Progenitor cell of endocrine pancreas (in vitro differentiated cells): ENCODE measurements around the gene TMEM63C. TPM values are rescaled to one million over a fixed set of nuclear protein-coding genes. Genes with fewer than 3 reads are reported as not detected.

Source experiments
- DNase-seq: peaks from one replicate; pipeline ENCODE4 v3.0.0; 2021; ENCODE audit warnings: low spot score; ENCODE audit not compliant: unreplicated experiment
- H3K27ac Mint-ChIP-seq: 2 replicates; pipeline ENCODE4 v1.8.0; 2021; ENCODE audit warnings: mild to moderate bottlenecking, moderate library complexity, mixed read lengths
- H3K27me3 Mint-ChIP-seq: 2 replicates; pipeline ENCODE4 v1.8.0; 2021; ENCODE audit warnings: mixed read lengths
- H3K36me3 Mint-ChIP-seq: 2 replicates; pipeline ENCODE4 v1.8.0; 2022; ENCODE audit warnings: mixed read lengths; ENCODE audit not compliant: insufficient read depth
- H3K4me1 Mint-ChIP-seq: 2 replicates; pipeline ENCODE4 v1.8.0; 2021; ENCODE audit warnings: low read depth, mixed read lengths
- H3K4me3 Mint-ChIP-seq: 2 replicates; pipeline ENCODE4 v1.8.0; 2021; ENCODE audit warnings: low read depth, mild to moderate bottlenecking, moderate library complexity, mixed read lengths
- H3K9me3 Mint-ChIP-seq: 2 replicates; pipeline ENCODE4 v1.8.0; 2021; ENCODE audit warnings: low read depth, mixed read lengths
- total RNA-seq: library from RNA; stranded (reverse); gene quantifications from 2 replicates; pipeline ENCODE4 v1.2.1, GENCODE V29; 2021
- TF ChIP-seq, protein P1 (sequence below): fragments of 200-600 bp; sonication (generic); IDR thresholded peaks from one replicate; pipeline ENCODE4 v1.5.0; 2021; ENCODE audit warnings: antibody characterized with exemption, mild to moderate bottlenecking; ENCODE audit not compliant: unreplicated experiment

The TMEM63C gene
- total RNA-seq, 1 donor from 2014 or later, result 1.6 TPM

GRCh38 chr14:77266336-77266735 is 84.7 kb downstream of the TMEM63C start:
- H3K4me1 Mint-ChIP-seq, result peaks cover 3% of the 10 kb centered on the region
- DNase-seq, result no peak
- H3K27me3 Mint-ChIP-seq, result peaks cover 51% of the 10 kb centered on the region
- no peak overlapping the region for H3K27ac Mint-ChIP-seq
- H3K9me3 Mint-ChIP-seq, result no peaks in the 10 kb centered on the region
- H3K4me3 Mint-ChIP-seq, result no peak overlapping the region
- H3K36me3 Mint-ChIP-seq, result no peaks in the 10 kb centered on the region
- TF ChIP-seq, protein P1, sequence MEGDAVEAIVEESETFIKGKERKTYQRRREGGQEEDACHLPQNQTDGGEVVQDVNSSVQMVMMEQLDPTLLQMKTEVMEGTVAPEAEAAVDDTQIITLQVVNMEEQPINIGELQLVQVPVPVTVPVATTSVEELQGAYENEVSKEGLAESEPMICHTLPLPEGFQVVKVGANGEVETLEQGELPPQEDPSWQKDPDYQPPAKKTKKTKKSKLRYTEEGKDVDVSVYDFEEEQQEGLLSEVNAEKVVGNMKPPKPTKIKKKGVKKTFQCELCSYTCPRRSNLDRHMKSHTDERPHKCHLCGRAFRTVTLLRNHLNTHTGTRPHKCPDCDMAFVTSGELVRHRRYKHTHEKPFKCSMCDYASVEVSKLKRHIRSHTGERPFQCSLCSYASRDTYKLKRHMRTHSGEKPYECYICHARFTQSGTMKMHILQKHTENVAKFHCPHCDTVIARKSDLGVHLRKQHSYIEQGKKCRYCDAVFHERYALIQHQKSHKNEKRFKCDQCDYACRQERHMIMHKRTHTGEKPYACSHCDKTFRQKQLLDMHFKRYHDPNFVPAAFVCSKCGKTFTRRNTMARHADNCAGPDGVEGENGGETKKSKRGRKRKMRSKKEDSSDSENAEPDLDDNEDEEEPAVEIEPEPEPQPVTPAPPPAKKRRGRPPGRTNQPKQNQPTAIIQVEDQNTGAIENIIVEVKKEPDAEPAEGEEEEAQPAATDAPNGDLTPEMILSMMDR, result no peak

- Mint-ChIP-seq H3K27me3 (peaks cover 62% of the 10 kb centered on the region), H3K4me1 (peaks cover 3% of the 10 kb centered on the region), H3K36me3 (no peaks in the 10 kb centered on the region), H3K27ac (no peak overlapping the region), H3K4me3 (no peak overlapping the region), H3K9me3 (no peaks in the 10 kb centered on the region)
- no peak for DNase-seq
- TF ChIP-seq, protein P1, result no peak
These were observed 86.5 kb downstream of the TMEM63C start for GRCh38 chr14:77267937-77268699.

- Mint-ChIP-seq H3K27me3 (peaks cover 59% of the 10 kb centered on the region), H3K9me3 (no peaks in the 10 kb centered on the region), H3K36me3 (peaks cover 1% of the 10 kb centered on the region), H3K27ac (no peak overlapping the region), H3K4me3 (no peak overlapping the region), H3K4me1 (peaks cover 3% of the 10 kb centered on the region)
- DNase-seq, result no peak
- TF ChIP-seq, protein P1, result no peak
These were observed 87.5 kb downstream of the TMEM63C start for GRCh38 chr14:77268989-77269600.

- peaks cover 3% of the 10 kb centered on the region for H3K4me1 Mint-ChIP-seq
- H3K27ac Mint-ChIP-seq, result no peak overlapping the region
- no peak for DNase-seq
- TF ChIP-seq, protein P1, result no peak
- peaks cover 1% of the 10 kb centered on the region for H3K36me3 Mint-ChIP-seq
- H3K27me3 Mint-ChIP-seq, result peaks cover 56% of the 10 kb centered on the region
- H3K4me3 Mint-ChIP-seq, result no peak overlapping the region
- no peaks in the 10 kb centered on the region for H3K9me3 Mint-ChIP-seq
These were observed 88.9 kb downstream of the TMEM63C start for GRCh38 chr14:77270361-77271112.

- H3K4me3 Mint-ChIP-seq, result peak within 1 kb of the TSS; percentile 31
- TF ChIP-seq, protein P1, result no peak
These were observed 89.6 kb downstream of the TMEM63C start, which contains the start of gene NGB for GRCh38 chr14:77271113-77271710. TSS of gene NGB (minus strand) at chr14:77271206. CDS start at chr14:77270937, 269 bp downstream.

More at GRCh38 chr14:77271113-77271710, 89.6 kb downstream of the TMEM63C start, which contains the start of gene NGB:
- Mint-ChIP-seq H3K27me3 (peaks cover 56% of the 10 kb centered on the region), H3K27ac (no peak within 1 kb of the TSS), H3K9me3 (no peaks in the 10 kb centered on the region), H3K36me3 (peaks cover 1% of the 10 kb centered on the region), H3K4me1 (peaks cover 3% of the 10 kb centered on the region)
- no peak for DNase-seq
